Measurements from ENCODE around the gene TPPP.

Gene TPPP

DNA sequence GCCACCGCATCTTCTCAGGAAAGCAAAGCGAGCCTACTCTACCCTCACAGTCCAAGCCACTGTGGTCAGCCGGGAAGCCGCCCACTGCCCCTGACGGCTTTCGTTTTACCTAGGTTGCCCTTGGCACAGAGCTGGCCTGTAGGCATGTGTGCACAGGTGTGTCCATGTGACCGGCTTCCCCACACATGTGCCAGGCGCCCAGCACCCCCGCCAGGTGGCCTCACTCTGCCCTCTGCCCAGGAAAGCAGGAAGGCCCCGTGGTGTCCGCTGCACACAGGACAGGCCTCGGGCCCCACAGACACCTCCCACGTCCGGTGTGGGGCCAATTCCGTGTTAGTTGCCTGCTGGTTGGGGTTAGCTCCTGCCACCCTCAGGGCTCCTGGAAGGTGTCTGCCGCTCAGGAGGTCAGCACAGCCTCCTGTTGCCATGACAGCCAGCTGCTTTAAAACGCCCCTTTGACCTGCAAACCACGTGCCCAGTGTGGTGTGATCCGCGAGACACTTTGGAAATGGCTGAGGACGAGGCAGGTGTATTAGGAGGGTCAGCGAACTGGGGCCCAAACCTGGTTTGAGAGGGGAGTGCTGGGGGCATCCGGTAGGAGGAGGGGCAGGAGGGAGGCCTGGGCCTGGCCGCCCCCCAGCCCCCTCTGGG, 28.7 kb downstream of the TPPP start:
- DNase-seq = no peak

DNA sequence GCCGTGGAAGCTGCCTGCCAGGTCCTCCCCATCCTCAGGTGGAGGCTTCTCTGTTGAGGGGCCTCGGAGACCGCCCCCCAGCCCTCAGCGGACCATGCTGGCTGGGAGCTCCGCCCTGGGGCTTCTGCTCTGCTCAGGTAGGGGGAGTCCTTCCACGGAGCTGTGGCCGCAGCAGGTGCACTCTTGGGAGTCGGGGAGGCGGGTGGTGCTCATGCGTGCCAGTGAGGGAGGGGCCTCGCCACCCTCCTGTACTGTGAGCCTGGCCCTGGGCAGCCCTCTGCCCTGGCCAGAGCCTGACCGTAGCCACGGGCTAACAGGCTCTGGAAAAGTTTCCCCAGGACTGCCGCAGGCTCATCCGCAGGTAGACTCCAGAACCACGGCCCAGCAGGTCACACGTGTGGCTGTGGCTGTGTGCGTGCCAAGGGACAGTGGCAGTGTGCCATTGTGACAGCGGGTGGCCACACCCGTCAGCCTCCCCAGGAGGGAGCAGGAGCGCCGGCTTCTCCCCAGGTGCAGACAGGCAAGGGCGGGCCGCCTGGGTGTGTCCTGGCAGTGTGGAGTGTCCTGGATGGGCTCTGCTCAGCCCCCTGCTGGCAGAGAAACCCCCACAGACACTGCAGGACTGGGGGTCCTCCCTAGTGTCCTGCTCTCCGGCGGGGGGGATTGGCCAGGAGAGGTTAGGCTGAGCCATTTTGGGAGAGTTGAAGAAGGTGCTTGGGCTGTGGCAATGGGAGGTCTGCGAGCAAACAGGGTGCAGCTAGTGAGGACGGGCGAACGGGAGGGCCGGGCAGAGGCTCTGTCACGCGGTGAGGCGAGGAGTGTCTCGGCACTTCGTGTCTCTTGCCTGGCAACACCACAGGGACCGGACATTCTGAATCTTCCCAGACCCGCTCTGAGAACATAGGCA, 29.5 kb downstream of the TPPP start:
- no peak for DNase-seq

DNA sequence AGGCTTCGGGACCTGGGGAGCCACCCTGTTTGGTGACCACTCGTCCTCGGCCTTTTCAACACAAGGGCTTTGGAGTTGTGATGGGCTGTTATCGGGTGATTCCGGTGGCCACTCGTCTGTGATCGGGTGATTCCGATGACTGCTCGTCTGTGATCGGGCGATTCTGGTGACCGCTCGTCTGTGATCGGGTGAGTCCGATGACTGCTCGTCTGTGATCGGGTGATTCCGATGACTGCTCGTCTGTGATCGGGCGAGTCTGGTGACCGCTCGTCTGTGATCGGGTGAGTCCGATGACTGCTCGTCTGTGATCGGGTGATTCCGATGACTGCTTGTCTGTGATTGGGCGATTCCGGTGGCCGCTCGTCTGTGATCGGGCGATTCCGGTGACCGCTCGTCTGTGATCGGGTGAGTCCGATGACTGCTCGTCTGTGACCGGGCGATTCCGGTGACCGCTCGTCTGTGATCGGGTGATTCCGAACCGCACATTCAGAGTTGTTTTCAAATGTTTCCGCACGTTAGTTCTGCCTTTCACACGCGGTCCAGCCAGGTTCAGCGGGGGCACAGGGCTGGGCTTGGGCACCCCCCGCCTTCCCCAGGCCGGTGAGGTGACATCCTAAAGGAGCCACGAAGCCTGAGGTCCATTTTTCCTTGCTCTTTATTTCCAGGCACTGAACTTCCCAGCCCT, 30.3 kb downstream of the TPPP start:
- no peak for DNase-seq

DNA sequence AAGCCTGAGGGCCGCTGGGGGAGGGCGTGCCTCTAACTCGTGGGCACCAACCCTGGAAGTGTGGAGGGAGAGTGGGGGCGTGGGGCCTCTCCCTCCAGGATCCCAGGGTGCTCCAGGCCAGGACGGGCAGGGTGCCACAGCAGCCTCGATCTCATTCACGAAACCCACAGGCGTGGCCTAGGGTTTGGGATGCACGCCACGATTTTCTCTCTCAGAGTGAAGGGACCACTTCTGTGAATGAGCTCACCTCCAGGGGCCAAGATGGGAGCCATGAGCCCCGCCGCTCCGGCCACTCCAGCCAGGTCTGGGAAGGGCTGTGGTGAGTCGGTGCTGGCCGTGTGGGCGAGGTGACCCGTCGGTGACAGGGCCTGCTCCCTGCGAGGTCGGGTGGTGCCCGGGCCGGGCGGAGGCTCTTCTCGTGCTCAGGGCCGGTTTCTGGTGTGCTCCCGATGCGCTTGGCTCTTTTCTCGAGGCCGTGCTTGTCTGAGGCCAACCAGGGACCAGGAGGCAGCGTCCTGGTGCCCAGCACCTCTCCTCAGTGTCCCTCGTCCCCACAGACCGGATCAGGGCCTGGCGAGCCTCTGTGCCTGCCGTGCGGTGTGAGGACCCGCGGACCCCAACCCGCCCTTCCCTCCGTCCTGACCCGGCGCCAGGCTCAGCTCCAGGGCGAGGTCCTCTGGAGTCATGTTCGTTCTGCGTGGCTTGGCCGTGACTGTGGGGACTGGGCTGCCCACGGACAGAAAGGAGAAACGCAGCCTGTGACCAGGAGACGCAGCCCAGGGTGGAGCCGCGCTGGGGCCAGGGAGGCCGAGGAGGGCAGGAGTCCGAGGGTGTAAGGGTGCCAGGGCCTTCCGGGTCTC, 31.0 kb downstream of the TPPP start:
- DNase-seq = no peak

DNA sequence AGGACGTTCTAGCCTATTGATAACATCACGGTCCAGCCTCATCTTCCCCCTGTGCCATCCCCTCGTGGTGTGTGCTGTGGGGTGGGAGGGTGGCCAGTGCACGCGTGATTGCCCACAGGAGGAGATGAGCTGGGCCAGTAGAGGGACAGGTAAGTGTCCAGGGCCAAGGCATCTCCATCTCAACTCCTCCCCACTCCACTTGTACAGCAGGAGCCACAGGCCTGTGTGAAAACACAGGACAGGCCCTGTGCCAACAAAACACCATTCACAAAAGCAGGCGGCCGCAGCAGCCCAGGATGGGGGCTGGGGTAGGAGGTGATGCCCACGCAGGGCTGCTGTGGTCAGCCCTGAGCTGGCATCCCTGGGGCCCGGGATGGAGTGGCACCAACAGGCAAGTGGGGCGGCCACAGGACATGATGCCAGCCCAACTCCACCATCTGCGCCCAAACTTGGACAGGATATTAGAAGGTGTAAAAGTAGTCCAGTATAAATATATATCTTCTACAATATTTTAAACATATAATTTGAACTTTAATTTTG, 32.6 kb downstream of the TPPP start:
- DNase-seq = no peak

DNA sequence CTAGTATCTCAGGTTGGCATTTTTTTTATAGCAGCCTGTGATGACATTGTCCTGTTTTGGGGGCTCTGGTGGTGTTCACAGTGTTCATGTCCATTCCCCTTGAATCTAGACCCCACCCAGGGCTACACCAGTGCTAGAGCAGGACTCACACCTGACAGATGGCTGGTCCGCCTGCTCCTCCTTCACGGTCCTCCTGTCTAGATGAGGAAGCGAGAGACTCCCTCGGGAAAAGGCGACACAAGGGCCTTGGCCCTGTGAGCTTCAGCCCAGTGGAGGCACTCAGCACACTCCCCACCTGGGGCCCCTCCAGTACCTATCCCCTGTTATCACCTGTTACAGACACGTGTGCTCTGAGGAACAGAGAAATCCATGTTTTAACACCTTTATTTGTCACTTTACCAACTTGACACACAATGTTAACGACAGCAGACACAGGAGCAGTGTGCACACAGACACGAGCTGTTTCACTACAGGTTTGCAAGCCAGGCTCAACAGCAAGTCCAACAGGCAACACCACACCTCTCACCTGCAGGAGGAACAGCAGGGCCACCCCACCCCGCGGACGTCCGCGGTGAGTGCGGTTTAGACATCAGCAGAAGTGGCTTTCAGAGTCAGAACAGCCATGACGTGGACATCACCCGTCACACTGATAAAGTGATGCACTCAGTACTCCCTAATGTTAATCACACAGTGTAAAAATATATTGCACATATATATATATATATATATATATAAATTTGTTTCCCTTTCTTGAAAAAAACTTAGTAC, 33.5 kb downstream of the TPPP start:
- DNase-seq = no peak

DNA sequence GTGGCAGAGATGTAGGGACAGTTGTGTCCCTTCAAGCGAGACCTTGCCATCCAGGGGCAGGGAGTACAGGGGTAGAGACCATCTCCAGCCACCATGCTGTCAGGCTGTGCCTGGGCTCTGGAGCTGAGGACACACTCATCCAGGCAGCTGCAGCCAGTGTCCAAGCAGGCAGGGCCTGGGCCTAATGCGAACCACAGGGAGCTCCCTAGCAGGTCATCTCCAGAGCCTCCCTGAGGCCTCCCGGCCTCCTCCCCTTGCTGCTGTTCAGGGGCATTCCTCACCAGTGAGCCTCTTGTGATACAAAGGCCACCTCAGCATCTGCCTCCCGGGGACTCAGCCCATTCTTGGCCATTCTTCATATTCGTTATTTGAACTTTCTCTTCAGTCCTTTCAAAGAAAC, 35.0 kb downstream of the TPPP start:
- no peak for DNase-seq

DNA sequence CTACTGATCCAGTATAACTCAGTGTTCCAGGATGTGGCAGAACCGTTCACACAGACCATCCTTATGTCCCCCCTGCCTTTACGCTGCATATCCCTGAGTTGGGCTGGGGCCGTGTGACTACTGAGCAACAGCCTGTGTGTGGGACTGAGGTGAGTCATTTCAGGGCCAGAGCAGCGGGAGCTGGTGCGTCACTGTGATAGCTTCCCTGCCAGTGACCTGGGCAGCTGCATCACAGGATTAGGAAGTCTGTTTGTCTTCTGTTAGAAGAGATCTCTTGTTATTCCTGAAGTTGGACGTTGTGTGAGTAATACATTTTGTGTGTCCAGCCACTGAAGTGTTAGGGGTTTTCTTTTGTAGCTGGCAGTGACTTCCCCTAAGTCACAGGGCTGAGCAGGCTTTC, 35.6 kb downstream of the TPPP start:
- DNase-seq = no peak

DNA sequence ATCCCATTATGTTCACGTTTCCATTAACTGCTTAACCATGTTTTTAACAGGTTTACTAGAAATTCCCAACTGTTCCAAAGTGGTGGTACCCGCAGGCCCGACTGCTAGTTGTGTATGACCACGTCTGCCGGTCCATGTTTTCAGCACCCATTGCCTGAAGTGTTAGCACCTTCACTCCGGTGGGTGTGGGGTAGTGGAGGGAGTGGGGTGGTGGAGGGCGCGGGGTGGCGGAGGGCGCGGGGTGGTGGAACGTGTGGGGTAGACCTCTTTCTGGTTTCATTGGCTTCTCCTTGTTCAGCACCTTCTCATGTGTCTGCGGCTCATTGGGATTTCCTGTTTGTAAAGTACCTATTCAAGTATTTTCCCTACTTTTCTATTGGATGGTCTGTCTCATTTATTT, 37.7 kb downstream of the TPPP start:
- no peak for DNase-seq

DNA sequence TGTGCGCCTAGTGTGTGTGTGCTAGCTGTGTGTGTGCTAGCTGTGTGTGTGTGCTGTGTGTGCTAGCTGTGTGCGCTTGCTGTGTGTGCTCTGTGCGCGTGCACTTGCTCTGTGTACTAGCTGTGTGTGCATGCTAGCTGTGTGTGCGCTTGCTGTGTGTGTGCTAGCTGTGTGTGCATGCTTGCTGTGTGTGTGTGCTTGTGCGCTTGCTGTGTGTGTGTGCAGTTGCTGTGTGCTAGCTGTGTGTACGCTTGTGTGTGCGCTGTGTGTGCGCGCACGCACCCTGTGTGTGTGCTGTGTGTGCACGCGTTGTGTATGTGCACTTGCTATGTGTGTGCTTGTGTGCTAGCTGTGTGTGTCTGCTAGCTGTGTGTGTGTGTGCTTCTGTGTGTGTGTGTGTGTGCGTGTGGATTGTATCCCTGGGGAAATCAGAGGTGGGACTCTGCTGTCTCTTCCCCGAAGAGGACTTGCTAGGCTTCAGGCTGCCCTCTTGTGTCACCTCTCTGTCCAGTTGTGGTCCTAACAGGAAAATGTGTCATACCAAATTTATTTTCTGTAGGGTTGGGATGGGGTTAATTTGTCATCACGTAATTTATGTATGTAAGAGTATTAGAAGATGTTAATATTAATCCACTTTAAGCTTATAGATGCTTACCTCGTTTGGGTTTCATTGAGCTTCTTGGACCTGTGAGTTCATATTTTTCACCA, 38.9 kb downstream of the TPPP start:
- no peak for DNase-seq

DNA sequence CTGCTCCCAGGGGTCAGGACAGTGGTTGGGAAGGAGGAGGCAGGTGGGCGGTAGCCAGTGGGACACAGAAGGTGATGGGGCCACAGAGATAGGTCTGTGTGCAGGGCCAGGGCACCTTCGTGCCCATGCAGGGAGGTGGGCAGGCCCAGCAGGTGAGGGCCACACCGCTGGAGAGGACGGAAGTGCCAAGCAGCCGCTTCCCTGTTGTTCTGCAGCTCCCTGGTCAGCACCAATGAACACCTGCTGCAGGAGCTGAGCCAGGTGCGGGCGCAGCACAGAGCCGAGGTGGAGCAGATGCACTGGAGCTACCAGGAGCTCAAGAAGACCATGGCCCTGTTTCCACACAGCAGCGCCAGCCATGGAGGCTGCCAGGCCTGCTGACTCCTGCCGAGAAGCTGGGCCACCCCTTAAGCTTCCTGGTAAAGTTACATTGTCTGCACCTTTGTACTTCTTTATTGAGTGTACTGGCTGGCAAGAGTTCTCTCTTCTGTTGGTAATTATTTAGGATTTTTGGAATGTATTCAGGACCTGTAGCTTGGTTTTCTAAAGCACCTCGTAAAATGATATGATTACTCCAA, 40.3 kb downstream of the TPPP start:
- DNase-seq = no peak

DNA sequence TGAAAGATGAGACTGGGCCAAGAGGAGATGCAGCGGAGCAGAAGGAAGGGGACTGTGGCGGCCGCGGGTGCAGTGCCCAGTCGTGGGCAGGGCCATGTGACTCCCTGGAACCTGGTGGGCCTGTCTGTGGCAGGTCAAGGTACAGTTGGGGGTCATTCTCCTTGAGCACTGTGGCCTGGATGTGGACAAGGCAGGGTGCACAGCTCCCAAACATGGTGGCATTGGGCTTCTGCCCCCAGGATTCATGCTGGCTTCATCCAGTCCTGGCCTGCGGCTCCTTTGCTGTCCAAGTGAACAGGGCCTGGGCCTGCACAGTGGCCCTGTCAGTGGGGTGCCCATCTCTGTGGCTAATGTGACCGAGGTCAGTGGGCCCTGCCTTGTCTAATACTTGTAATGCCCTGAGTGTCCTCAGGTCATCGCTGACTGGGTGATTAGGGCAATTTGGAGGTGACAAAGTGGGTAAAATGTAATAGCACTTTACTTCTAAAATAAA, 41.1 kb downstream of the TPPP start:
- DNase-seq = no peak

DNA sequence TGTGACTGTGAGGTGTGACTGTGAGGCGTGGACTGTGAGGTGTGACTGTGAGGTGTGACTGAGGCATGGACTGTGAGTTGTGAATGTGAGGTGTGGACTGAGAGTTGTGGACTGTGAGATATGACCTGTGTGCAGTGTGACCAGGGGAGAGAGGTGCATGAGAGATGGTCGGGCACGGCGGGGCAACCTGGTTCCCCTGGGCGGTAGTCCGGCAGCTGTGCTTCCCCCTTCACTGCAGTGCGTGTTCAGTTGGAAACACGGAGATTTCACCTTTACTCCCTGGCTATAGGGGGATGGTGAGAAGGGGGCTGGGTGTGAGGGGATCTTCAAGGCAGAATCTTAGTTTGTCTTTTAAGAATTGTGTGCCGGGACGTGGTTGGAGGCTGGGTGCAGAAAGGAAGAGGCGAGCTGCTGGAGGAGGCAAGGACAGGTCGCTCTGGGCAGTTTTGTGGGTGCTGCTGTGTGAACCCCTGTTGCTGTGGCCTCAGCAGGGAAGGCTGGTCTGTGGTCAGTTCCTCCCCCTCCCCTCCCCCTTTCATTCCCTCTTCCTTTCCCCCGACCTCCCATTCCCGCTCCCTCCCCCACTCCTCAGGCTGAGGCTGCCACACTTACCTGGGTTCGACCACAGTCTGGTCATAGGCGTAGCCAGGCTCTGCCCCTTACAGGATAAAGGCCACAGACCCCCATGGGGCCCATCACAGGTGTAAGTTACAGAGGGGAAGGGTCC, 41.7 kb downstream of the TPPP start:
- DNase-seq = no peak

DNA sequence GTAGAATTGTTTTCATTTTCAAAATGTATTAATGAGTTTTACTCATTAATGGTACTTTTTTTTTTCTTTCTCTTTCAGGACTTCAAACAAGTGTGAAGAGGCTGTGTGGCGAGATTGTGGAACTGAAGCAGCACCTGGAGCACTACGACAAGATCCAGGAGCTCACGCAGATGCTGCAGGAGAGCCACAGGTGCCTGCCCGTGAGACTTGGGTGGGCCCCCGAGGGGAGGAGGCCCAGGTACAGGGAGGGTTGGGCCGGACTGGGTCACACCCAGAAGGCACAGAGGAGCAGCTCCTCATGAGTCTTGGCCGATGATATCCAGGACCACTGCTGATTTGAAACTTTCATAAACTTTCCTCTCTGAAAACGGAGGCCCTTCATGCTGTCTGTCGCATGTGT, 45.4 kb downstream of the TPPP start:
- DNase-seq = no peak

DNA sequence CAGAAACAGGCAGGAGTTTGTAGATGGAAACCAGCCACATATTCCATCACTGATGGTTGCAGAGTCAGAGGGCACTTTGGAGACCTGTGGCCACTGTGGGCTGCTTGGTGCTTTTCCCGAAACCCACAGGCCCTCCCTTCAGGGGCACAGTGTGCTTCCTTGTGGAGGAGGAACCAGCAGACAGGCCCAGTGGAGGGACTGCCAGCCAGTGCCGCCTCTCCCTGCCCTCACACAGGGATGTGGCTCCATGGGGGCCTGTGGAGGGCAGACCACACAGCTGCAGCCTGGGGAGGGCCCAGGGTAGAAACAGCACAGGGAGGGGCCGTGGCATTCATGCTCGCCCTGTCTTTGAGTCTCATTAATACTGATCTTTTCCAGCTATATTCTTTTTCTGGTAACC, 45.8 kb downstream of the TPPP start:
- DNase-seq = no peak

DNA sequence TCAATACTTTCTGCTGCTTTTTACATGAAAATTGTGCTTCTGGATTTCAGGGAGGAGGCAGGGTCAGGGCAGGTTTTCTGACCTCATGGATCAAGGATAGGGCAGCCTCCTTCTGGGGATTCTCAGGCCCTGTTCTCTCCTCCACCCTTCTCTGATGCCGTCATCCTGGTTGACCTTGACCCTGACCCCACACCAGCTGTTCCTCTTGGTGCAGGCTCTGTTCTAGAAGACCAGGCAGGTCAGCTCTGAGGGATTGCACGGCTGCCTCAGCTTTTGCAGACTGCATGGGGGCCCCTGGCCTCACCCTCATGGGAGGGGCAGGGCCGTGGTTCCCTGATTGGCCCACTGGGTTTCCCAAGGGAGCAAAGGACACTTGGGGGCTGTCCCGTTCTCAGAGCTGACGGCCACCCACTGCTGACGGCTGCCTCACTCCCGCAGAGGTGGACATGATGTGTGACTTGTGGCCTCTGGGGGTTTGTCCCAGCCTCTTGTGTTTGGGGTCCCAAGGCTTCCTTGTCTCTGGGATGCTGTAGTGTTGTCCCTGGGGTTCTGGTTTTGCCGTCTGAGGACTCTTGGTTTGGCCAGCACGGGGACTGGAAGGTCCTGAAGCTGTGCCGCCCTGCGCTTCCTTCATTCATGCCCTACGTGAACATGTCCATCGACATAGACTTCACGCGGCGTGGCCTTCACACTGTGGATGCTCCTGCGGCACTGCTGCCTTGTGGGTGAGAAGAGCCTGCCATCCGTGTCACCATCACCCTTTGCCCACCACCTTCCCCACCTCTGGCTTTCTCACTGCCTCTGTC, 46.6 kb downstream of the TPPP start:
- DNase-seq = no peak

DNA sequence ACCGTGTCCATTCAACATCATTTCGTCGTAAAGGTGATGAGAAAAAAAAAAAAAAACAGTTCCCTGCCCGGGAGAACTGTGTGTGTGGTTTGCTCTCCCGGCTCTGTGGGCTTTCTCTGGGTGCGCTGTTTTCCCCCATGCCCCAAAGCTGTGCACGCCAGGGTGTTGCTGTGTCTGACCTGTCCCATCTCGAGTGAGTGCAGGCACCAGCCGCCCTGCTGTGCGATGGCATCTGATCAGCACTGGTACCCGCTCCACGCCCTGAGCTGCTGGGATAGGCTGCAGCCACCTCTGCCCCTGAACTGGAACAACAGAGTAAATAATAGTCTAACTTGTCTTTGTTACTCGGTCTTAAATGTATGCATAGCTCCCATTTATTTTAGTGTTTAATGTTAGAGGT, 47.7 kb downstream of the TPPP start:
- no peak for DNase-seq

DNA sequence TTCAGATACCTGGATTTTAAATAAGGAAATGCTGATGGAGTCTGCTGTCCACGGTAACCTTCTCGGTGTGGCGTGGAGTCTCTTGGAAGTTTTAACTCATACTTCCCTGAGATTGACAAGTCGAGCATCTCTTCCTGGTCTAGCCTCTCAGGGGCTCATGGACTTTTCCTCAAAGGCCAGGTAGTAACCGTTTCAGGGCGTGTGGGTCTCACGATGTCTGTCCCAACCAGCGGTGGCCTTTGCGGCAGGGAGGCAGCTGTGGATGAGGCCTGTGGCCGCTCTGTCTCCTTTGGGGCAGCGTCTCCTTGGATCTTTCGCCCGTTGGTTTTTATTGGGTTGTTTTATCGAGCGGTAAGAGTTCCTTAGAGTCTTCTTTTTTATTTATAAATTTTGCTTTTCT, 48.2 kb downstream of the TPPP start:
- DNase-seq = no peak

DNA sequence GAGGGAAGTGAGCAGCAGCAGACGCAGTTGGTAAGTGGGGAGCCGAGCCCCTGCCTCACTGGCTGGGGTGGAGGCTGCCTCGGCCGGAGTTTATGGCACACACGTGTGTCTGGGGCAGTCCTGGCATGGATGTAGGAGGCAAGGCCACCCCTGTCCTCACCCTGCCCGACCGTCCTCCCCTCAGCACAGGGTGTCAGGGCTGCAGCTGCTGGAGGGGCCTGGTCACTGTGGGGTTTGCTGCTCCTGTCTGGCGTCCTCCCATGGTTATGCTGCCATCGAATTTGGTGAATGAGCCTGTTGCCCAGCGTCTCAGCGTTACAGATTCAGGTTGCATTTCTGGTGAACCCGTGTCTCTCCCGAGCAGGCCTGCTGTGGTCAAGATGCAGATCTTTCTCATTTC, 48.6 kb downstream of the TPPP start:
- no peak for DNase-seq
